ENCODE results near the gene CABLES2.
A peak's percentile ranks its signal among the peaks of the same experiment; 100 is the strongest.

The CABLES2 gene

GRCh38 chr20:62404112-62404665 is 2.9 kb downstream of the CABLES2 start:
- Histone ChIP-seq H4K12ac (ENCODE audit: low read depth, low read length) (no peak overlapping the region), H3K4me3 (ENCODE audit: low read depth, low read length) (no peak overlapping the region)
- DNase-seq, result no peak

DNA sequence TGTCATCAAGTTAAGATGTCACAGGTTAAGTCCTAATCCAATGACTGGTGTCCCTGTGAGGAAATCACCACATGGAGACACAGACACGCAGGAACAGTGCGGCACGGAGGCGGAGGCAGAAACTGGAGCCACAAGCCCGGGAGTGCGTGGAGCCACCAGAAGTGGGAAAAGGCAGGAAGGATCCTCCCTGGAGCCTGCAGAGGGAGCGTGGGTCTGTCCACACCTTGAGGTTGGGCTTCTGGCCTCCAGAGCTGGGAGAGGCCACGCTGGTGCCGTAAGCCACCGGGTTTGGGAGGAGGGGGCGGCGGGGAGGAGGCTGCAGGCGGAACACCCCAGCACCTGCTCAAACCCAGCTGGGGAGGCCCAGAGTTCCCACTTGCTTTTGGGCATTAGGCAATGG is 3.8 kb downstream of the CABLES2 start:
- no peak overlapping the region for H3K4me3 ChIP-seq (ENCODE audit: low read depth, low read length)
- H3K23ac ChIP-seq (ENCODE audit: low read length), result no peak overlapping the region
- H4K8ac ChIP-seq (ENCODE audit: low read depth, low read length), result no peak overlapping the region
- H2BK12ac ChIP-seq (ENCODE audit: low read length), result no peak overlapping the region
- H2BK120ac ChIP-seq (ENCODE audit: insufficient read depth, low read length, poor library complexity), result no peak overlapping the region
- no peak overlapping the region for H3K4me2 ChIP-seq (ENCODE audit: low read length)
- H3K79me2 ChIP-seq (ENCODE audit: control insufficient read depth, insufficient read depth, low read length, poor library complexity), result no peaks in the 10 kb centered on the region
- no peak overlapping the region for H3K9ac ChIP-seq (ENCODE audit: low read length)
- H3K27ac ChIP-seq (ENCODE audit: low read depth, low read length), result no peak overlapping the region
- no peak overlapping the region for H3K18ac ChIP-seq (ENCODE audit: low read length)
- no CpG with 5 or more reads among the region's 13 CpGs for WGBS (ENCODE audit: extremely low coverage, insufficient coverage, insufficient read length)
- peaks cover 2 to 5% of the 10 kb centered on the region in 2 experiments for H3K36me3 ChIP-seq (ENCODE audit: control insufficient read depth in 1 of 2, insufficient read depth in 2 of 2, low read length in 2 of 2)
- no peak overlapping the region for H3K4ac ChIP-seq (ENCODE audit: low read depth, low read length)
- H3K79me1 ChIP-seq (ENCODE audit: low read length), result peaks cover 3% of the 10 kb centered on the region
- no peak overlapping the region for H2AK5ac ChIP-seq (ENCODE audit: low read length)
- no peak overlapping the region for H4K91ac ChIP-seq (ENCODE audit: low read depth, low read length)
- H4K12ac ChIP-seq (ENCODE audit: low read depth, low read length), result no peak overlapping the region
- DNase-seq, result no peak
- no peak overlapping the region for H3K14ac ChIP-seq (ENCODE audit: low read length)
- no peaks in the 10 kb centered on the region for H3K27me3 ChIP-seq (ENCODE audit: insufficient read depth, low read length)
- H2BK5ac ChIP-seq (ENCODE audit: low read depth, low read length, poor library complexity), result no peak overlapping the region
- H2AFZ ChIP-seq (ENCODE audit: insufficient read depth, low read length, poor library complexity), result no peak overlapping the region
- H3K9me3 ChIP-seq (ENCODE audit: insufficient read depth, low read depth, low read length), result peaks cover 5% of the 10 kb centered on the region
- peaks cover 6 to 14% of the 10 kb centered on the region in 2 experiments for H3K4me1 ChIP-seq (ENCODE audit: control insufficient read depth in 1 of 2, insufficient read depth in 2 of 2, low read length in 2 of 2)

More at GRCh38 chr20:62404112-62404665, 2.9 kb downstream of the CABLES2 start:
- H3K14ac ChIP-seq (ENCODE audit: low read length), result no peak overlapping the region
- H3K9me3 ChIP-seq (ENCODE audit: insufficient read depth, low read depth, low read length), result peaks cover 5% of the 10 kb centered on the region
- H4K8ac ChIP-seq (ENCODE audit: low read depth, low read length), result no peak overlapping the region
- peaks cover 3% of the 10 kb centered on the region for H3K79me1 ChIP-seq (ENCODE audit: low read length)
- H2BK12ac ChIP-seq (ENCODE audit: low read length), result no peak overlapping the region
- no CpG with 5 or more reads among the region's 9 CpGs for WGBS (ENCODE audit: extremely low coverage, insufficient coverage, insufficient read length)
- peaks cover 2 to 5% of the 10 kb centered on the region in 2 experiments for H3K36me3 ChIP-seq (ENCODE audit: control insufficient read depth in 1 of 2, insufficient read depth in 2 of 2, low read length in 2 of 2)
- H3K4ac ChIP-seq (ENCODE audit: low read depth, low read length), result no peak overlapping the region
- no peak overlapping the region for H4K91ac ChIP-seq (ENCODE audit: low read depth, low read length)
- H2BK120ac ChIP-seq (ENCODE audit: insufficient read depth, low read length, poor library complexity), result no peak overlapping the region
- no peak overlapping the region for H3K4me2 ChIP-seq (ENCODE audit: low read length)
- no peak overlapping the region for H3K18ac ChIP-seq (ENCODE audit: low read length)
- H3K4me1 ChIP-seq (ENCODE audit: control insufficient read depth in 1 of 2, insufficient read depth in 2 of 2, low read length in 2 of 2), result peaks cover 6 to 14% of the 10 kb centered on the region in 2 experiments
- no peak overlapping the region for H3K23ac ChIP-seq (ENCODE audit: low read length)
- H3K27me3 ChIP-seq (ENCODE audit: insufficient read depth, low read length), result no peaks in the 10 kb centered on the region
- H3K9ac ChIP-seq (ENCODE audit: low read length), result no peak overlapping the region
- no peak overlapping the region for H2BK5ac ChIP-seq (ENCODE audit: low read depth, low read length, poor library complexity)
- no peak overlapping the region for H3K27ac ChIP-seq (ENCODE audit: low read depth, low read length)
- no peaks in the 10 kb centered on the region for H3K79me2 ChIP-seq (ENCODE audit: control insufficient read depth, insufficient read depth, low read length, poor library complexity)
- no peak overlapping the region for H2AFZ ChIP-seq (ENCODE audit: insufficient read depth, low read length, poor library complexity)
- H2AK5ac ChIP-seq (ENCODE audit: low read length), result no peak overlapping the region

GRCh38 chr20:62402456-62403150 is 4.5 kb downstream of the CABLES2 start:
- H2AFZ ChIP-seq (ENCODE audit: insufficient read depth, low read length, poor library complexity), result no peak overlapping the region
- no peak for DNase-seq
- peaks cover 3% of the 10 kb centered on the region for H3K79me1 ChIP-seq (ENCODE audit: low read length)
- H2BK120ac ChIP-seq (ENCODE audit: insufficient read depth, low read length, poor library complexity), result no peak overlapping the region
- H3K23ac ChIP-seq (ENCODE audit: low read length), result no peak overlapping the region
- H3K9me3 ChIP-seq (ENCODE audit: insufficient read depth, low read depth, low read length), result peaks cover 10% of the 10 kb centered on the region
- H3K36me3 ChIP-seq (ENCODE audit: control insufficient read depth in 1 of 2, insufficient read depth in 2 of 2, low read length in 2 of 2), result peaks cover 4 to 5% of the 10 kb centered on the region in 2 experiments
- no peak overlapping the region for H2BK12ac ChIP-seq (ENCODE audit: low read length)
- H2BK5ac ChIP-seq (ENCODE audit: low read depth, low read length, poor library complexity), result no peak overlapping the region
- H2AK5ac ChIP-seq (ENCODE audit: low read length), result no peak overlapping the region
- H3K9ac ChIP-seq (ENCODE audit: low read length), result no peak overlapping the region
- no peak overlapping the region for H3K4me2 ChIP-seq (ENCODE audit: low read length)
- H3K14ac ChIP-seq (ENCODE audit: low read length), result no peak overlapping the region
- no peak overlapping the region for H3K27ac ChIP-seq (ENCODE audit: low read depth, low read length)
- H3K4me3 ChIP-seq (ENCODE audit: low read depth, low read length), result no peak overlapping the region
- no peaks in the 10 kb centered on the region for H3K27me3 ChIP-seq (ENCODE audit: insufficient read depth, low read length)
- WGBS (ENCODE audit: extremely low coverage, insufficient coverage, insufficient read length), result no CpG with 5 or more reads among the region's 23 CpGs
- no peak overlapping the region for H4K91ac ChIP-seq (ENCODE audit: low read depth, low read length)
- no peak overlapping the region for H4K8ac ChIP-seq (ENCODE audit: low read depth, low read length)
- H3K18ac ChIP-seq (ENCODE audit: low read length), result no peak overlapping the region
- no peak overlapping the region for H3K4ac ChIP-seq (ENCODE audit: low read depth, low read length)
- no peaks in the 10 kb centered on the region for H3K79me2 ChIP-seq (ENCODE audit: control insufficient read depth, insufficient read depth, low read length, poor library complexity)
- H3K4me1 ChIP-seq (ENCODE audit: control insufficient read depth in 1 of 2, insufficient read depth in 2 of 2, low read length in 2 of 2), result peaks cover 6 to 13% of the 10 kb centered on the region in 2 experiments
- H4K12ac ChIP-seq (ENCODE audit: low read depth, low read length), result no peak overlapping the region

- no peaks in the 10 kb centered on the region for H3K79me1 ChIP-seq (ENCODE audit: low read length)
- no peak overlapping the region for H2BK5ac ChIP-seq (ENCODE audit: low read depth, low read length, poor library complexity)
- H2AK5ac ChIP-seq (ENCODE audit: low read length), result no peak overlapping the region
- H2AFZ ChIP-seq (ENCODE audit: insufficient read depth, low read length, poor library complexity), result no peak overlapping the region
- H3K18ac ChIP-seq (ENCODE audit: low read length), result no peak overlapping the region
- no peak overlapping the region for H2BK120ac ChIP-seq (ENCODE audit: insufficient read depth, low read length, poor library complexity)
- H4K91ac ChIP-seq (ENCODE audit: low read depth, low read length), result no peak overlapping the region
- H4K8ac ChIP-seq (ENCODE audit: low read depth, low read length), result no peak overlapping the region
- H2BK12ac ChIP-seq (ENCODE audit: low read length), result no peak overlapping the region
- no peak overlapping the region for H3K4me2 ChIP-seq (ENCODE audit: low read length)
- peaks cover 10% of the 10 kb centered on the region for H3K9me3 ChIP-seq (ENCODE audit: insufficient read depth, low read depth, low read length)
- H3K9ac ChIP-seq (ENCODE audit: low read length), result no peak overlapping the region
- no peak overlapping the region for H3K14ac ChIP-seq (ENCODE audit: low read length)
- no peak overlapping the region for H3K4ac ChIP-seq (ENCODE audit: low read depth, low read length)
- H3K23ac ChIP-seq (ENCODE audit: low read length), result no peak overlapping the region
- no peak overlapping the region for H4K12ac ChIP-seq (ENCODE audit: low read depth, low read length)
- H3K4me1 ChIP-seq (ENCODE audit: control insufficient read depth in 1 of 2, insufficient read depth in 2 of 2, low read length in 2 of 2), result peaks cover under 1 to 6% of the 10 kb centered on the region in 2 experiments
- peak in 1 of 2 donors; percentile 47 for DNase-seq
- H3K4me3 ChIP-seq (ENCODE audit: low read depth, low read length), result no peak overlapping the region
- WGBS (ENCODE audit: extremely low coverage, insufficient coverage, insufficient read length), result no CpG with 5 or more reads among the region's 21 CpGs
- H3K27me3 ChIP-seq (ENCODE audit: insufficient read depth, low read length), result no peaks in the 10 kb centered on the region
- H3K79me2 ChIP-seq (ENCODE audit: control insufficient read depth, insufficient read depth, low read length, poor library complexity), result no peaks in the 10 kb centered on the region
- H3K36me3 ChIP-seq (ENCODE audit: control insufficient read depth in 1 of 2, insufficient read depth in 2 of 2, low read length in 2 of 2), result peaks cover 5 to 7% of the 10 kb centered on the region in 2 experiments
- no peak overlapping the region for H3K27ac ChIP-seq (ENCODE audit: low read depth, low read length)
These were observed 5.7 kb downstream of the CABLES2 start for GRCh38 chr20:62401331-62401779.
